ENCODE results near the gene PNMA8C. TPM values are rescaled to one million over a fixed set of nuclear protein-coding genes. Genes with fewer than 3 reads are reported as not detected.
A peak's percentile ranks its signal among the peaks of the same experiment; 100 is the strongest.

PNMA8C gene
- total and polyA plus RNA-seq, 2 experiments from 2014 or later: 0.44 to 2.3 TPM

GRCh38 chr19:46406976-46407375 is 21.8 kb downstream of the PNMA8C start:
- Histone ChIP-seq H3K4me1 (ENCODE audit: insufficient read depth) (peaks cover 26% of the 10 kb centered on the region), H3K27ac (ENCODE audit: low read depth) (no peak overlapping the region), H3K4me2 (peak overlapping the region; percentile 64), H3K36me3 (ENCODE audit: insufficient read depth) (no peaks in the 10 kb centered on the region), H3F3A (replicated peaks; ENCODE audit: low read depth) (peaks cover 16% of the 10 kb centered on the region; the same call in 1 of the 2 replicates), H3K79me2 (replicated peaks; ENCODE audit: insufficient read depth) (peaks cover 19% of the 10 kb centered on the region), H2AFZ (no peak overlapping the region), H3K27me3 (ENCODE audit: insufficient read depth) (peaks cover 64% of the 10 kb centered on the region), H4K20me1 (replicated peaks; ENCODE audit: insufficient read depth) (peaks cover 16% of the 10 kb centered on the region), H3K4me3 (peak overlapping the region; percentile 41; the same call in 1 of the 2 replicates), H3K9me2 (ENCODE audit: insufficient read depth) (no peaks in the 10 kb centered on the region)
- Mint-ChIP-seq H3K4me3 (peak overlapping the region; percentile 32; the same call in 2 of the 3 replicates), H3K27me3 (ENCODE audit: insufficient read depth, low read depth, poor library complexity) (peaks cover 51% of the 10 kb centered on the region), H3K36me3 (ENCODE audit: low read depth) (peaks cover 19% of the 10 kb centered on the region), H3K9me3 (no peaks in the 10 kb centered on the region), H3K4me1 (peaks cover 44% of the 10 kb centered on the region), H3K27ac (no peak overlapping the region)
- TF ChIP-seq ZNF331 (CRISPR knock-in tag; IDR thresholded peaks at IDR 0.05; ENCODE audit: low read depth): no peak
- TF ChIP-seq NANOG (IDR thresholded peaks at IDR 0.05; ENCODE audit: borderline replicate concordance): no peak
- no peak for TF ChIP-seq EZH2phosphoT487 (IDR thresholded peaks at IDR 0.05; ENCODE audit: unreplicated experiment)
- TF ChIP-seq ZNF114 (CRISPR knock-in tag; IDR thresholded peaks at IDR 0.05): no peak
- no peak for TF ChIP-seq ETS1 (IDR thresholded peaks at IDR 0.05)
- no peak for TF ChIP-seq REST (IDR thresholded peaks at IDR 0.05; ENCODE audit: unreplicated experiment)
- TF ChIP-seq CTCF (conservative IDR thresholded peaks at IDR 0.05; ENCODE audit: low read depth in 2 of 2): no peak
- TF ChIP-seq ZNF462 (CRISPR knock-in tag; IDR thresholded peaks at IDR 0.05): no peak
- no peak for TF ChIP-seq EZH2 (IDR thresholded peaks at IDR 0.05; ENCODE audit: low read depth, unreplicated experiment)
- no peak for TF ChIP-seq JUNB (IDR thresholded peaks at IDR 0.05; ENCODE audit: unreplicated experiment)
- no peak for TF ChIP-seq CREB1 (CRISPR knock-in tag; IDR thresholded peaks at IDR 0.05; ENCODE audit: low read depth)
- no peak for TF ChIP-seq STAT1 (IDR thresholded peaks at IDR 0.05; ENCODE audit: unreplicated experiment)
- TF ChIP-seq POLR2AphosphoS5 (IDR thresholded peaks at IDR 0.05; ENCODE audit: low read depth): no peak; the same call in 1 of the 2 replicates
- ATAC-seq (no peak), DNase-seq (ENCODE audit: low spot score) (no peak)
